GM21529 (cell line): ENCODE results near the gene DLG2.
A peak's percentile ranks its signal among the peaks of the same experiment; 100 is the strongest.
"Not testable (repeated sequence)": the region's sequence is repeated elsewhere in the genome, so short reads cannot be mapped to it uniquely, and the experiment has no call there.

ENCODE experiments used
- ATAC-seq: cut with Tn5 transposase; IDR thresholded peaks from one replicate; pipeline ENCODE4 v1.9.1; 2021; ENCODE audit not compliant: unreplicated experiment

The DLG2 gene

DNA sequence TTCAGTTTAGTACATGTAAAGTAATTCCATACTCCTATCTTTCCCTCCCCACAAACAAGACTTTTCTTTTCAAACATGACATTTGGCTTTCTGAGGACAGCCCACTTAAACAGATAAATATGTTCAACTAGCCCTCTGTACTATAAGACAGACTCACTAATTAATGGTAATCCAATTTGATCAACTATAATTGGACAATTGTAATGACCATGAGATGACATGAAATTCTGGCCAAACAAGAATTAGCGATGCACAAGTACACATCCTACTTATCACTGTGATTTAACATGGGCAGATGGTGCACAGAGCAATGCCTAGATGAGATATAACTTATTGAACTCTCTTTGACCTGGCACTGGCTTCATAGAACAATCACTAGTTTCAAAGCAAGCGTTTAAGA, 1307.3 kb downstream of the DLG2 start:
- ATAC-seq = no peak

DNA sequence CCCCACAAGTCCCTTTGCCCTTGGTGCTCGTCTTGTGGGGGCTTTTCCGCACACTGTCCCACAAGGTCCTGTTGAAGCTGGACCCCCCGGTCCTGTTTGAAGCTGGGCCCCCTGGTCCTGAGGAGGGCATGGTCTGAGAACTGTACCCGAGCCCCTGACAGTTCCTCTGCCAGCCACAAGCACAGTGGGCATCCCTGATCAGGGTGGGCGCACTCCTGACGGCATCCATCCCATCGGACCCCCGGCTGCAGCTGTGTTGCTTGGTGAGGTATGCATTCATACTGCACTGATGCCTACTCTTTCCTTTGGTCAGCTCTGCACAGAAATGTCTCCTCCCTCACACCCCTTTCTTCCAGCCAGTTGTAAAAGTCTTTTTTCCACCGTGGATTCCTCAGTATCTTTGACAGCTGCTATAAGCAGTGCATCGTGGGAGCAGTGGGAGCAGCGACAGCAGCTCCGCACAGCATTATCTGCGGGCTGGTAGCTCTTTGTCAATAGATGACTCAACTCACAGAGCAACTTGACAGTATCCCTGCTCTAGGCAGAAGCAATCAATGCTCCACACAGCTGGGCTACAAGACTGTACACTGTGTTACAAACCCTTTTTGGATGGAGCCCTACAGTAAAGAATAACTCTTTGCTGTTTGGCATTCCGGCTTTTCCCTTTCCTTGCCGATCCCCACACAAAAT, 1310.1 kb downstream of the DLG2 start:
- ATAC-seq = no peak

DNA sequence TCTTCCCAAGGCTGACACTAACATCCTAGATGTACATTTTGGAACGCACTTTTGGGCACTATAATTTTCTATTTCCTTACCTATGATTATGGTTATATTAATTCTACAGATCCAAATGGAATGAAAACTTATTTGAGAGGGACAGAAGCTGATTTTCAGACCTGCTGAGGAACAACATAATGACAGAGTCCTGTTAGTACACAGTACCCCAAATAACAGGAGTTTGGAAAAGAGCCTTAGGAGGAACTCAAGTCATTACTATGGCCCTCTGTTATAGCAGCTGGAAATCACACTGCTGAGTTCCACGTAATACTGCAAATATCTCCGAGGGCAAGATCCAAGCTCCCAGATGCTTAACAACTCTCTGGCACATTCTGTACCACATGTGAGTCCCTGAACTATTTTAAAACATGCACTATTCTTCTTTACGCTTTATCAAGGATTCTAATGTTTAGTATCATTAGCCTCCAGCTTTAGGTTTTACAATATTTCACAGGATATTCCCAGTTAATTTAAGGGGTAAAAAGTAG, 1313.2 kb downstream of the DLG2 start:
- no peak for ATAC-seq

DNA sequence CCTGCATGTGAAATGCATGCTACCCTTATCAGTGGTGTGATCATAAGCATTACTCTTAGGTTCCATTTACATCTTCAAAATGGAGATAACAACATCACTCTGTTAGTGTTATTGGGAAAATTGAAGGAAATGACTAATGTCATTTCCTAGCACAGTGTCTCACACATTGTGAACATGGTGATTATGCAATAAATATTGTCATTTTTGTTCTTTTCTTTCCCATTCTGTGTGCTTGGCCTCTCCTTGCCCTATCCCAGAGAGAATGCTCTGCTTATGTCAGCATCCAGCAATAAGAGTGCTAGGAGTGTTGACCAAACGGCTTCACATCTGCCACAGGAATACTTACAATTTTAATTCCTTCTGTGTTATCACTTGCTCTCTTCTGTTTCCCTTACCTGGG, 1316.9 kb downstream of the DLG2 start:
- ATAC-seq = no peak

DNA sequence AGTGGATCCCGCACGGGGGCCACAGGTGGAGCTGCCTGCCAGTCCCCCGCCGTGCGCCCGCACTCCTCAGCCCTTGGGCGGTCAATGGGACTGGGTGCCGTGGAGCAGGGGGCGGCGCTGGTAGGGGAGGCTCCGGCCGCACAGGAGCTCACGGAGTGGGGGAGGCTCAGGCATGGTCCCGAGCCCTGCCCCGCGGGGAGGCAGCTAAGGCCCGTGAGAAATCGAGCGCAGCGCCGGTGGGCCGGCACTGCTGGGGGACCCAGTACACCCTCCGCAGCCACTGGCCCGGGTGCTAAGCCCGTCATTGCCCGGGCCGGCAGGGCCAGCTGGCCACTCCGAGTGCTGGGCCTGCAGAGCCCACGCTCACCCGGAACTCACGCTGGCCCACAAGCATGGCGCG, 1318.7 kb downstream of the DLG2 start:
- ATAC-seq = not testable (repeated sequence)

DNA sequence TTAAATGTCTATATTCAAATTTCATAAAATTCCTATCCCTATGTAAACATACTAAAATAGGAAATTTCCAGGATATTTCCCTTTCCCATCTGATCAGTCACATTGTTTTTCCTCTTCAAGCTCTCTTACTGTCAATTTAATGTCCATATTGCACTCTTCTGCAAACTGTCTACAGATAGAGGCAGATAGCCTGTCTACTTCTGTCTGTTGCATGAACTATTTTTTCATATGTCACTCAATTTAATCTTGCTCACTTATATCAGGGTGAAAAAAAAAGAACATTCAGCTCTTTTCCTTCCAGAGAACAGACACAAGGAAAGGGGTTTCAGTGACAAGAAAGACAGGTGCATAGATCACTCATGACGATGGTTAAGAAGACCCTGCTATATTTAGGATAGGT, 1327.1 kb downstream of the DLG2 start:
- no peak for ATAC-seq

DNA sequence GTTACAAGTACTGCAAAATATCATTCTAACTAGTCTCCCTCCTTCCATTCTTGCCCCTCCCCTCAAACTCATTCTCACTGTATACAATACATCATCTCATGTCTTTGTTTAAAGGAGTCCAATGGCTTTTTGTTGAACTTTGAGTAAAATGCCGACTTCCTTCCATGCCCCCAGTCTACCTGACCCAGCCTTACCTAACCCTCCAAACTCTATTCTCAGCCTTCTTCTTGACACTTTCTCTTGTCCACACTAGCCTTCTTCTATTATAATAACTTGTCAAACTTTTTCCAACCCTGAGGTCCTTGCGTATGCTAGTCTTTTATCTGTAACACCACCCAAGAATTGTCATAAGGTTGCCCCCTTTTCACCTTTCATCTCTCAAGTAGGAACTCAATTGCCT, 1329.6 kb downstream of the DLG2 start:
- no peak for ATAC-seq

DNA sequence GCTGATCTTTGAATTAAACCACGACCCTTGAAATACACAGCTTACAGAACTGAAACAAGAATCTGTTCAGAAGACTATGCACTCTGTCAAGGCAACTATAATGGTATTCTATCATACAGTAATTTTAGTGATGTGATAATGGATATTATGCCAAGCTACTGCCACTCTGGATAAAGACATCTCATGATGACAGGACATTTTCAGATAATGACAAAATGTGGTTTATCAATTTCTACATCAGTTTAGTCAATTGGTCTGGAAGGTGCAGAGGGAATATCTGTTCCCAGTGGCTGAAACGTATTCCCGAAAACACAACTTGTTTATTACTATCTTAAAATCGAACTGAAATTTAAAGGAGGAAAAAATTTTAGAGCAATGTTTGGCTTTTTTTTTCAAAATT, 1331.3 kb downstream of the DLG2 start:
- no peak for ATAC-seq

DNA sequence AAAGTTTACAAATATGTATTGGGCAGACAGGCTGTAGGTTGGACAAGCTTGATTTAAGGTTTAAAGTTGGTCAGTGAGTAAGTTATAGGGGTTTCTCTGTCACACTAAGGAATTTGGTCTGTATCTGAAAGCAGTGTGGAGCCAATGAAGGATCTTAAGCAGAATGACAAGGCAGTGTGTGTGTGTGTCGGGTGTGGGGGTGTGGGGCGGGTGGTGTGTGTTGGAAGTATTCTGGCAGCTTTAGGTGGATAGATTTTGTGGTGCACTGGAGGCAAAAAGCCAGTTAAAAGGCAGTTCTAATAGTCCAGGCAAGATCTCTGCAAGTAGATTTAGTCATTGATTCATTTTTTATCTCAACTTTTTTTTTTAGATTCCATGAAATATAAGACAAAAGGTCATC, 1334.2 kb downstream of the DLG2 start:
- no peak for ATAC-seq

DNA sequence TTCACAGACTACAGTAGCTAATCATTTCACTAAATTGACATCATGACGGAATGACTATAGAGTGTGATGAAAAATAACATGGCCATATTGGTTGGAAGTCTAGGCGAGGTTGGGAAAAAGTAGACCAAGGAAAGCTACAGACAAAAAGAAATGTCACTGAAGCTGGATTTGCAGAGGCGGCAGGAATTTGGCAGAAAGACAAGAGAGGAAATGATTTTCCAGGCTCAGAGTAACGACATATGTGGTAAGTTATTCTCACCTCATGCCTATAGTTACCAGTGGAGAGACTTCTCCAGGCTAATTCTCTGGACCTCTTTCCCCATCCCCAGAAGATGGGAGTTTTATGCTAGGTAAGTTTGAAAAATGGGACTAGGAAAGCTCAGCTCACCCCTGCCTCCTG, 1335.1 kb downstream of the DLG2 start:
- no peak for ATAC-seq

DNA sequence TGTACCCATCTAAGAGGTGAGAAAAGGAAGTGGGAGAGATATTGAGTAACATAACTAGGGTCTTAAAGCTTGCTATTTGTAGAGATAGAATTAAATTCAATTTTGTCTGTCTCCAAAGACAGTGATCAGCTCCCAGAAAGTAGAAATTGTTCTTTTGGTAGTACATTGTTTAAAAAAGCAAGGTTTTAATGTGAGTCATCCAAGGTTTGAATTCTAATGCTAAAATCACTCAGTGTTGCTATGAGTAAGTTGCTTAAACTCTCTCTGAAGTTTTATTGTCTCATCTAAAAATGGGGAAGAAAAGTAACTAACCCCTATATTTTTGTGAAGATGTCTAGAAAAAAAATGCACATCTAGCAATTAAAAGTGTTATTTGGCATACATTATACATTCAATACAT, 1336.5 kb downstream of the DLG2 start:
- no peak for ATAC-seq

DNA sequence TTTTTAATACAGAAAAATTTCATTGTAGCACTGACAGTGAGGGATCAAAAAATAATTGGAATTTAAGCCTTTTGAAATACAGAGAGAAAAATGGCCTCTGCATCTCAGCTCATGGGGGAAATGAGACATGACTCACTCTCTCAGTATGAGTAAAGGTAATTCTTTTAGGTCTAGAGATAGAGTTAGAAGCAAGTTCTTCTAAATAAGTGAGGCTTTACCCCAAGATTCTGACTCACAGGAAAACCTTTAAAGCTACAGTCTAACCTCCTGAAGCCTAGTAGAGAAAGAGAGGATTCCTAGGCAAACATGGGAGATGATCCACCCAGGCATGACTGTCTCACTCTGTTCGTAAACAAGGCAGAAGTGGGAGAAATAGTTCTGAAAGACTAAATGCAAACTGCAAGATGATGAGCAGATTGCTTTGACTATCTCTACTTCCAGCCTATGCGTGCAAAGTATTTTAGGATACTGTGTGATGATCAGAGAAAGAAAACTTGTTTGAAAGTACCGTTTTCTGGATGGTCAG, 1337.7 kb downstream of the DLG2 start:
- peak; percentile 99 for ATAC-seq

DNA sequence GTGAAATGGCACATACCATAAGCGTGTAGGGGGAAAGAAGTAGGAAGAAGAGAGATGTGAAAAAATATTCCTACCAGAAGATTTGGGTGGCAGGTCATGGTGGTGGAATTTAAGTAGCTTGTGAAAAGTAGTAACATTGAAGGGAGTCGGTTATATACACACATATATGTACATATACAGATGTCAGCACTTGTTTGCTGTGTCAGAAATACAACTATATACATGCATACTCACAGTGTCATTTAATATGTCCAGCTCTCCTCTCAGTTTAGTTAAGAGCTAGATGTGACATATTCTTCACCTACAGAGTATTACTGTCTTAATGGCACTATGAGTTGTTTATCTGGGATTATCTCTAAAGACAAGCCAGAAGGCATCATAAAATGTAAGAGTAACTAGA, 1353.6 kb downstream of the DLG2 start:
- ATAC-seq = no peak

DNA sequence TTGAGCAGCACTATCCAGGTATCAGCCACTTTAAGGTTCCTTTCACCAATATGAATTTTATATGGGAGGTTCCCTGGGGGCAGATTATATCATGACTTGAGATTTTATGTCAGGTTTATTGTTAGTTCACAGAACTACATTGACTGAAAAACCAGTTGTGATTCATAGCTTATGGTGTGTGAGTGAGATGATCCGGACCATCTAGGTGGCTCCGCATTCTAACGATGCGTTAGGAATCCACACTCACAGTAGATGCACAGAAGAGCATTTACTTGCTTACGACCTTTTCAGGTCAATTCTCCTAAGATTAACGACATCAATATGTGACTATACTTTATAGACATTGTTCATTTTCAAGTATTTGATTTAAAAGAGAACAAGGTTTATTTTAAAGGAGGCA, 1356.7 kb downstream of the DLG2 start:
- ATAC-seq = no peak

DNA sequence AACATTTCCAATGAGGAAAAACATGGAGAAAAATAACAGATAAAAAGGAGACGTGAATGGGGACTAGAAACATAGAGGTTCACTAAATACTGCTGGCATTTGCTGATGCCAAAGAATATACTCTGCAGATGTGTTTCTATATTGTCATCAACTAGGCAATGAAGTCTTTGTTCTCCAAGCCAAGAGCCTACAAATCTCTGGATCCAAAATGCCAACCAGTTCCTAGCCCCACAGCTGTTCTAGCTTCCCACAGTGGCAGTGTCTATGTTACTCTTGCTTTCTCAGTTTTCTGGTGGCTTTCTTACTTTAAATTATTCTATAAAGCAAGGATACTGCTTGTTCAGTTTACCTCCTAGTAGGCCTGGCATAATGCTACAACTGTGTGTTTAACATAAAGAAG, 1363.1 kb downstream of the DLG2 start:
- no peak for ATAC-seq

DNA sequence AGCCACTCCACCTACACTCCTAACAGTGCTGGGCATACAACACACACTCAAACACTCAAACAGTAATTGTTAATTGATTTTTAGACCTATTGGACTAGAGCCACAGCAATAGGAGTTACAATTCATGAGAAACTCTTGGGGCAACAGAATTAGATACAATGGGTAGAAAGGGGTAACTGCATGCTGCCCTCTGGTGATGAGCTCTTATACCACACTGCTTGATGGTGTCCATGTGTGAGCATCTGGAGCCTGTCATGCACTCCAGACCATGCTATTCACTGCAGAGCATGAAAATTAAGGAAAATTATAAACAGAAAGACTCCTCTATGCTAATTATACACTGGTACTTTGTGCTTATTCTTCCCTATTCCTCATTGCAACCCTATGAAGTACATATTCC, 1365.4 kb downstream of the DLG2 start:
- ATAC-seq = peak; percentile 53

DNA sequence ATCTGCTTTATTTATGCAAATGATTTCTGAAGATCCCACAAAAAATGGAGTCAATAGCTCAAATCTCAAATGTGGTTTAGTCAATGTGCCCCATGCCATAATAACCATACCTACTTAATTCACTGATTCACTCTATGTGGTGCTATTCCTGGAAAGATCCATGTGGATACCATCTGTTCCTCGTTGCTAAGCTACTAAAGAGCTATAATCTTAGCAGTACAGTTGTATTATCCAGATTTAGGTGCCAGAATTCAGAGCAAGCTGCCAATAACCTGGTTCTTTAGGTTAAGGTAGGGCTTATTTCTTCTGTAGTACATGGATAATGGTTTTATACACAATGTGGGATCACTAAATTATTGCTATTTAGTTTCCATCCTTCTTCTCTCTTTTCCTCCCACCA, 1366.3 kb downstream of the DLG2 start:
- no peak for ATAC-seq

DNA sequence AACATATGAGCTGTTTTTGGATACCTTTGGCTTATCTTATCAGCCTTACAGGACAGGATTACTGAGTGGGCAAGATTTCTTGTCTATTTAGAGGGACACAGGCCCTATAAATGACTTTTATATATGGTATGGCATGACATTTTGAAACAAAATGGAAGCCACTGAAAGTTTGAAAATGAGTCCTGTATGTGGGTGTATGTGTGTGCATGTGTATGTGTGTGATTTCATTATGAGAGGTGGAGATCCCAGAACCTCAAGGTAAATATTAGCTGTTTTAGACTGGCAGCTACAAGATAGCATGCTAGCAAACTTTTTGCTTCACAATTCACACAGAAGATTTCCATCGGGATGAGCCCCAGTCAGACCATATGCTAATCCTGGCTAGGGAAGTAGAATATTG, 1370.5 kb downstream of the DLG2 start:
- ATAC-seq = no peak

DNA sequence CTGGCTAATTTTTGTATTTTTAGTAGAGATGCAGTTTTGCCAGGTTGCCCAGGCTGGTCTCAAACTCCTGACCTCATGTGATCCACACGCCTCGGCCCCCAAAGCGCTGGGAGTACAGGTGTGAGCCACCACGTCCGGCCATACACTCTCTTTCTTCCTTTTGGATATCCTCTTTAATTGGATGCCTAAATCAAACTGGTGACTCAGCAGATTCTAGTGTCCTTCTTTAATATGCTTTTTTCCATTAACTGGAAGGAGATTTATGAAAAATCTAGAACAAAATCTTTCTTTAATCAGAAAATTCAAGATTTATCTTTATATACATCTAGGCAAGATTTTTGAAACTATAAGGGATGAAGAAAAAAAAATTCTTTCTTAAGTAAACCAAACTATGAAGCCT, 1371.7 kb downstream of the DLG2 start:
- no peak for ATAC-seq

DNA sequence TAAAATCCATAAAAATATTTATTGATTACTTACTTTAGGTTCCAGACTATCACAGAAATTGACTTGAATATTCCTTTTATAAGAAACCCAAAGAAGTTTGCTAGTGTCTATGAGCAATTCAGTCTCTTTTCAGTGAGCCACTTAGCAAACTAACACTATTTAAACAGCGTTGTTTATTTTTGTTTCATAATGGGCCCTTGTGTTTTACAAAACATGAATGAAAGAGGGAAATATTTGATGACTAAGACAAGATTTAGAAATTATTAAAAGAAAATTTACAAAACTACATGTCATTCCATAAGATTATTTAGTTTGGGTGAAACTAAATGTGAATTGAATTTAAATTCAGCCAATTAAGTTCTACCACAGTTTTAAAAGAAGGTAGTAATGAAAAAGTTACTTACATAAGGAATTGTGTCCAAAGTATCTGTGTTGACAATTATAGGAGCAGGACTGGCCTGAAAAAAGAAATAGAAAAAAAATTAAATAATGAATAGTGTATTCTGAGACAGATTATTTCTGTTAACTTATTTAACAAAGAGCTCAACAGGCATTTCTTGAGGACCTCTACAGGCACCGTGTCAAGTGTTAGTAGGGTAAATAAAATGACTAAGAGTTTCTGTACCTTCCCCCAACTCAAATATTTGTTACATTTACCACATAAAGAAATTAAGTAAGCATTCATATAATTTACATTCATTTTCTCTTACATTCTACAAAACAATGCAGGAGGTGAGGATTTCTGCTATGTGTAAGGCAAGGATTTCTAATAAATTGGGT, 1376.1 kb downstream of the DLG2 start:
- ATAC-seq = no peak

DNA sequence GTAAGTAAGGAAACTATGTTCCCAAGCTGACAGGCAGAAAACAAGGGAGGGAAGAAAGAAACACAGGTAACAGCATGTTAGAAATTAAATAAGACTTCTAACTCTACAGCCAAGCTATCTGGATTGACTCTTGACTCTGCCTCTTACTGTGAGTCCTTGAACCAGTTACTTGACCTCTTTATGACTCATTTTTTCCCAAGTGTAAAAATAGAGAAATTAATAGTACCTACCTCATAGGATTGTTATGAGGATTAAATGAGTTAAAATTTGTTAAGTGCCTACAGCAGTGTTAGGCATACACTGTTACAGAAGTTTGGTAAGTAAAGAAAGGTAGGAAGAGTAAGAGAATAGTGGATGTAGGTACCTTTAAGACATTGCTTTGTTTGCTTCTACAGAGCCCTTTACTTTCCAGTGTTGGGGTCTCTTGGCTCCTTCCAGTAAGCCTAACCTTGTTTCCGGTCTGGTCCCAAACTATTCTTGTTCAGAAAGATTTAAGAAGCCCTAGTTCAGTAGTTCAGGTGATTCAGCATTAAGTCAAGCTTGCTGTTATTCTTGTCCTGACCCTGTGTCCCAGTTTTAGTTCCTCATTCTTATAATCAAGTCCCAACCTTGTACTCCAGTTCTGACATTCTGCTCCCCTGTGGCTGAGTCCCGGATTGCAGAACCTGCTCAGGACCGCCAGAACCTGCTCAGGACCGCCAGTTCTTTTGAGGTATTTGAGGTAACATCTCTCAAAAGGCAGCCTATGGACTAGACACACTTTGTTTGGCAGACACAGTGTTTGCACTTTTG, 1377.6 kb downstream of the DLG2 start:
- ATAC-seq = peak; percentile 89
